Fibroblast of mammary gland (primary cell): ENCODE results near the gene S1PR3.

Source experiments
- DNase-seq: peaks from one replicate; pipeline ENCODE4 v3.0.0-alpha.2; 2010; ENCODE audit warnings: low read depth
- H3K4me3 ChIP-seq: 2 replicates; pipeline ENCODE4 v1.5.1; 2011; ENCODE audit warnings: low read depth, mild to moderate bottlenecking, low read length, moderate library complexity; ENCODE audit not compliant: control insufficient read depth
- TF ChIP-seq, protein P1 (sequence below): conservative IDR thresholded peaks from 2 replicates; pipeline ENCODE4 v1.5.1; 2011; ENCODE audit warnings: low read depth, low read length, inconsistent platforms; ENCODE audit not compliant: control insufficient read depth, insufficient read depth

The S1PR3 gene

DNA sequence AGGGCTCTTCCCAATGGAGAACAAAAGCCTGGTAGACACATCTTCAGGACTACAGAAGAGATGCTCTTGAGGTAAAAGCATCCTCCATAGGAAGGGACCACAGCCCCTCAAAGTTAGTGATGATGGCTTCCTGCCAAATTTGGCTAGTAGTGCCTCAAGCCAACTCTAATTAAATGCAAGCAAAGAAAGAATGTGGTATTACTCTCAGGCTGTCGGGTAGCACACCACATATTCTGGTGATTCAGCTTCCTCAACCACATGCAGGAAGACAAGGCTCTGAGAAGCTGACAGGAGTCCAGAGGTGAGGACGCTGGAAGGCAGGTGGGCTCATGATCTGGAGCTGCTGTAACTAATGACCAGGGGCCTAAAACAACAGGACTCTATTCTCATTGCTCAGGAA lies 37.2 kb upstream of the S1PR3 start:
- no peak overlapping the region for H3K4me3 ChIP-seq
- TF ChIP-seq, protein P1, sequence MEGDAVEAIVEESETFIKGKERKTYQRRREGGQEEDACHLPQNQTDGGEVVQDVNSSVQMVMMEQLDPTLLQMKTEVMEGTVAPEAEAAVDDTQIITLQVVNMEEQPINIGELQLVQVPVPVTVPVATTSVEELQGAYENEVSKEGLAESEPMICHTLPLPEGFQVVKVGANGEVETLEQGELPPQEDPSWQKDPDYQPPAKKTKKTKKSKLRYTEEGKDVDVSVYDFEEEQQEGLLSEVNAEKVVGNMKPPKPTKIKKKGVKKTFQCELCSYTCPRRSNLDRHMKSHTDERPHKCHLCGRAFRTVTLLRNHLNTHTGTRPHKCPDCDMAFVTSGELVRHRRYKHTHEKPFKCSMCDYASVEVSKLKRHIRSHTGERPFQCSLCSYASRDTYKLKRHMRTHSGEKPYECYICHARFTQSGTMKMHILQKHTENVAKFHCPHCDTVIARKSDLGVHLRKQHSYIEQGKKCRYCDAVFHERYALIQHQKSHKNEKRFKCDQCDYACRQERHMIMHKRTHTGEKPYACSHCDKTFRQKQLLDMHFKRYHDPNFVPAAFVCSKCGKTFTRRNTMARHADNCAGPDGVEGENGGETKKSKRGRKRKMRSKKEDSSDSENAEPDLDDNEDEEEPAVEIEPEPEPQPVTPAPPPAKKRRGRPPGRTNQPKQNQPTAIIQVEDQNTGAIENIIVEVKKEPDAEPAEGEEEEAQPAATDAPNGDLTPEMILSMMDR: no peak
- DNase-seq: peak; percentile 50

DNA sequence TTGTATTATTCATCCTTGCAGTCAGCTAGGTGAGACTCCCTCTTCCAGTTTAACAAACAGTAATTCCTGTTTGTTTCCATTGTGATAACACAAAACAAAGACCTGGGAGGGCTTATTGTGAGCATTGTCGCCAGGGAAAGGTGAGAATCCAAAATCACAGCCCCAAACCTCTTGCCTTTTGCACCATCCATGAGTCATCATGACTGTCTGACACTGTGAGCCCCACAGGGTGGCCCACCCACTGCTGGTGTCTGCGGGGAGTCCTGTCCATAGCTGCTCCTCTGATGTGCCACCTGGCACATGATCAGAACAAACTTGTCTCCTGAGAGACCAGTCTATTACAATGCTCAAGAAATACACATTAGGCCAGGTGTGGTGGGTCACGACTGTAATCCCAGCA lies 33.7 kb upstream of the S1PR3 start:
- no peak overlapping the region for H3K4me3 ChIP-seq
- no peak for DNase-seq
- TF ChIP-seq, protein P1: no peak

DNA sequence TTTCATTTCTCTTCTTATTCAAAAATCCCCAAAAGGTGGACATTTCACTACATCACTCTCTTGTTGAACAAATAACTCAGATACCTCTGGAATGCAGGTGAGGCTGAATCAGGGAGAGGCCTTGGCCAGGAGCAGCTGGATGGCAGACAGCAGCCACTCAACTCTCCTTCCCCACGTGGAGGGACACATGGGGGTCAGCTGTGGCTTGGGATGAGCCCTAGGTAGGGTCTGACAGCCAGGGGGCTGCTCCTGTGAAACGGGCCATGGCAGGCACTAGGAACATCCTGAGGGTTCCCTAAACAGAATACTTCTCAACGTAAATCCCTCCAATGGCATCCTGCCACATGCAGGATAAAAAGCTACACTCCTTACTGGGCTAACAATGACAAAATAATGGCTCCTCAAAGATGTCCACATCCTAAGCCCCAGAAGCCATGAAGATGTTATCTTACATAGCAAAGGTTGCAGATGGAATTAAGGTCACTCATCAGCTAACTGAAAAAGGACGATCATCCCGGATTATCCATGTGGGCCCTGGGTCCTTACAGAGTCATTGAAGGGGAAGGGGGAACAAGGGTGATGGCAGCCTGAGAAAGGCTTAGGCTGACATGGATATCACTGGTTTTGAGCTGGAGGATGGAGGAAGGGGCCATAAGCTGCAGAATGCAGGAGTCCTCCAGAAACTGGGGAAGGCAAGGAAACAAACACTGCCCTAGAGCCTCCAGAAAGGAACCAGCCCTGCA lies 31.4 kb upstream of the S1PR3 start:
- TF ChIP-seq, protein P1: no peak
- H3K4me3 ChIP-seq: no peak overlapping the region
- no peak for DNase-seq

DNA sequence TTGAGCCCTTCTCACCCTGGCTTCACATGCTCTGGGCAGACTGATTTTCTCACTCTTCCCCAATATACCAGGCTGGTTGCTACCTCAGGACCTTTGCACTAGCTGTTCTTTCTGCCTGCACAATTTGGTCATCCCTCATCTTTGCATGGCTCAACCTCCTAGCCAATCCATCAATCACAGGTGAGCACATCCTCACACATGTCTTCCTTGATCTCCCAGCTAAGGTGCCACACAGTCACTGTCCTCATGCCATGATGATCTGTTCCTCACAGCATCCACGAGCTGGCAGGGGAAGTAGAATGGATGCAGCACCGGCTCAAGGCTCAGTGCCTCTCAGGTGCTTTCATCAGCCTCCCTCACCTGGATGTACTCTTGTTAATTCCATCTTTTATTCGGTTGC lies 30.6 kb upstream of the S1PR3 start:
- H3K4me3 ChIP-seq: no peak overlapping the region
- DNase-seq: no peak
- TF ChIP-seq, protein P1: no peak

DNA sequence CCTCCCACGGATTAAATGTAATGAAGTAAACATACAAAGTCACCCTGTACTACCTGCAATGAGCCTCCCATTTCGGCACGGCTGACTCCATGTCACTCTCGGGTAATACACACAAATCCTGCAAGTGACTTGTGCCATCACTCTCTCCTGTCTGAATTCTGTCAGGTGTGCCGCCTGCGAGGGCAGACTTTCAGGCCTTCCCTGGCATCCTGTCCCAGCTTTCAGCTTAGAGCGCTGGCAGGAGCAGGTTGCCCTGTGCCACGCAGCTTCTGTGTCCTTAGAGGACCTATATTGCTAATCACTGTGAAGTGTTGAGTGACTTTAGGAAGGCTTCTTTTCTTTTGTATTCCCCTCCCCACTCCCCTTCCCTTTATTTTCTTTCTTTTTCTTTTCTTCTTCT lies 25.8 kb upstream of the S1PR3 start:
- TF ChIP-seq, protein P1: no peak
- H3K4me3 ChIP-seq: no peak overlapping the region
- DNase-seq: no peak

DNA sequence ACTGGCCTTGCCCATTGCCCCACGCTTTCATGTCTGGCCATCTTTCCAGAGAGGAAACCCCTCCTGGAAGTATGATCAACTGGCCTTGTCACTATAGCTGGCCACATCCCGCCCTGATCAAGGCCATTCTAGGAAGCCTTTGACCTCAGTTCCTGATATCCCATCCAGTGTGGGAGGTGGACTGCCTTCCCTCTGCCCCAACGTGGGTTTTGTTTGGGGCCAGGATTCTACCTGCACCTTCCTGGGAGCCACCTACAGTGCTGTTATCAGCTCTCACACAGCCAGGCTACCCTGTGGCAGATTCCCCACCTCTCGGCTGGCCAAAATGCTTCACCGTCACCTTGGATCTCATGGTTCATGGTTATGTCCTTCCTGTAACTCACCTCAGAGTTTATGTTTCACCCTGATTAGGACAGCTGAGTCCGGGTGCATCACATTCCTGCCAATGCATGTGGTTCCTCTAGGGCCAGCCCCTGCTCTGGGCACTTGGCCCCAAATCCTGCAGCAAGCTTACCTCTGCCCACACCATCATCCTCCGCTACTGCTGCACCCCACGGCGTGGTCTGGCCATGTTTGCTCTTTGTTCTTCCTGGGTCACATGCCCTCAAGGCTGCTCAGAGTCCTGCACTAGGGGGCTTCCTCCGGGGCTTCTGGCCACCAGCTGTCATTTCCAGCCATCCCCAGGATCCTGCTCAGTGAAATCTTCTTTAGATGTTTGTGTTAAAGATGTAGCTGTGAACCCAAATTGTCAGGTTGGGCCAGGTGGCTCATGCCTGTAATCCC lies 24.2 kb upstream of the S1PR3 start:
- no peak overlapping the region for H3K4me3 ChIP-seq
- no peak for DNase-seq
- TF ChIP-seq, protein P1: no peak
